ENCODE results near the gene UIMC1.

The UIMC1 gene

DNA sequence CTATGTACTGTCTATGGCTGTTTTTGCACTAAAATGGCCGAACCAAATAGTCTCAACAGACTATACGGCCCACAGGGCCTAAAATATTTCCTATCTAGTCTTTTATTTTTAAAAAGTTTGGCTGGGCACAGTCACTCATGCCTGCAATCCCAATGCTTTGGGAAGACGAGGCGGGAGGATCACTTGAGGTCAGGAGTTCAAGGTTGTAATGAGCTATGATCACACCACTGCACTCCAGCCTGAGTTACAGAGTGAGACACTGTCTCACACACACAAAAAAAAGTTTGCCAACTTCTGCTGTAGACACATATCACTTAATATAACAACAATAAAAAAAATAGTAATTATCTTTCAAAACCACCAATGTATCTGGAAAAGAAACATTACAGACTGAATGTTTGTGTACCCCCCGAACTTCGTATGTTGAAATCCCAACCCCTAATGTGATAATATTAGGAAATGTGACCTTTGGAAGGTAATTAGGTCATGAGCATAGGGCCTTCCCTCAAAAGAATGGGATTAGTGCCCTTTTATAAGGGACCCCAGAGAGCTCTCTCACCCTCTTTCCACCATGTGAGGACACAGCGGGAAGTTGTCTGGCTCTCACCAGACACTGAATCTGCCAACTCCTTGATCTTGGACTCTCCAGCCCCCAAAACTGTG lies 53.9 kb downstream of the UIMC1 start:
- DNase-seq (ENCODE audit: low spot score) = no peak

DNA sequence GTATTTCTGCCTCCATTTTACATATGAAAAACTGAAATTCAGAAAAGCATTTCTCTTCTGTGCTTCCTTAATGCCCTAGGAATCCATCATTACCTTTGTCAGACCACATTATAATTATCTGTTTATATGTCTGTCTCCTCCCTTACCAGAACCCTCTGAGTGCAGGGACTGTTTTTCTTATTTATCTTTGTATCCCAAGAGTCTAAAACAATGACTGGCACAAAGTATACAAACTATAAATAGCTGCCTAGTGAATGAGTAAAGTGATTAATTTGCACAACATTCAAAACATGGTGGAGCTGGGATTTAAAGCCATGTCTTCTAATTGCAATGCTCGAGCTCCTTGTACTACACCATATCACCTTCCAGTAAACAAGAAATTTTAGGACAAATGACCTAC lies 58.1 kb downstream of the UIMC1 start:
- no peak for DNase-seq (ENCODE audit: low spot score)

DNA sequence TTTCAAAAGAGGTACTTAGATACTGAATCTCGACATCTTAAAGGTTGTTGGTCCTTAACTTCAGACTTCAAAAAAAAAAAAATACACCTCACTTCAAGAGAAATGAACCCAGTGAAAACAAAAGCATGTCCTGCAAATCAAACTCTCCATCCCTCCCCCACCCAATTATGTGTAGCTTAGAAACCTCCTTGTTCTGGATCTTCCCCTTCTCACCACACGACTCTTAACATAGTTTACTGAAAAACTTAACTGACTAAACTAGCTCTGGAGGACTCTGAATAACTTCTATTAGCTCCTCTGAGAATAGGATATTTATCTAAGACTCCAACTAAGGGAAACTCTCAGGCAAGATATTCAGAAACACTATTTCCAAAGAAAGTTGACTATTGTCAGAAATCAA lies 58.7 kb downstream of the UIMC1 start:
- DNase-seq (ENCODE audit: low spot score) = no peak

DNA sequence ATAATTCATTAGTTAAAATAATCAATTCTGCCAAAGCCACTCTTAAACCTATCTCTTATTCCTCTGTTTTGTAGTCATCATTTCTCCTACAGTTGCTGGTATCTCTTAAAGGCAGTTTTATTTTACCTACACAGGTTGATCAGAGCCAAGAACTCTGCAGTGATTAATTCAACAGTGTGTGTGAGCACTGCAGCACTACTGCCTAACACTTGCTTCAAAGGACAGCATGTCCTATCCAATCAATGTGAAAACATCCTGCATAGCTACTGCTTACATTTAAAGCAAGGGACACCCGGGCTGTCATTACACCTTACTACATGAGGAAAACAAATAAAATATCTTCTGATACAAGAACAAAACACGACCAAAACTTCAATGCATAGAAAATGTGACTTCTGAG lies 62.3 kb downstream of the UIMC1 start:
- DNase-seq (ENCODE audit: low spot score) = no peak

DNA sequence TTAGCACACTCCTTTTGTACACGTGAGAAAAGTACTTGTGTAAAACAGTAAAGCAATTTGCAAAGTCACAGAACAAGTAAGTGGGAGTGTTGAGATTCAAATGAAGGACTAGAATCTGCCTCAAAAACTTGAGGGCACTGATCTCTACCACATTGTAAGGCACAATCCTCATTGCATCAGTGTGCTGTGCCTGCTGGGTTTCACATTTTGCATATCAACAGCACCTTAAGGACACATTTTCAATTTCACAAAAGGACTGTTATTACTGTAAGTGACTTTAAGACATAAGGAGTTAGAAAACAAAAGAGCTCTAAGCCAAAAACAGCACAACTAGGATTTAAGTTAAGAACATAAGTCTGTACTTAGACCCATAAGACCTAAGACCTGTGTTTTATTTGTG lies 62.8 kb downstream of the UIMC1 start:
- peak; percentile 9 for DNase-seq (ENCODE audit: low spot score)

DNA sequence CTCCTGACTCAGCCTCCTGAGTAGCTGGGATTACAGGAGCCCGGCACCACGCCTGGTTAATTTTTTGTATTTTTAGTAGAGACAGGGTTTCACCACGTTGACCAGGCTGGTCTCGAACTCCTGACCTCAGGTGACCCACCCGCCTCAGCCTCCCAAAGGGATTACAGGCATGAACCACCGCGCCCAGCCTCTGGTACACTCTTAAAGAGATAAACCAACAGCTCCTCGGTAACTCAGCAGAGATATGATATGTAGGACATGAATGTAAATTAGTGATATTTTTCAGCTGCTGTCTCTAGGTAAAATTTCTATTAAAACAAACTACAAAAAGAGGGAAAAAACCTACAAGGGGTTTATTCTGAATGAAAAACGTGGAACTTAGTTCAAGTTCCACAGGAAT lies 64.6 kb downstream of the UIMC1 start:
- no peak for DNase-seq (ENCODE audit: low spot score)

DNA sequence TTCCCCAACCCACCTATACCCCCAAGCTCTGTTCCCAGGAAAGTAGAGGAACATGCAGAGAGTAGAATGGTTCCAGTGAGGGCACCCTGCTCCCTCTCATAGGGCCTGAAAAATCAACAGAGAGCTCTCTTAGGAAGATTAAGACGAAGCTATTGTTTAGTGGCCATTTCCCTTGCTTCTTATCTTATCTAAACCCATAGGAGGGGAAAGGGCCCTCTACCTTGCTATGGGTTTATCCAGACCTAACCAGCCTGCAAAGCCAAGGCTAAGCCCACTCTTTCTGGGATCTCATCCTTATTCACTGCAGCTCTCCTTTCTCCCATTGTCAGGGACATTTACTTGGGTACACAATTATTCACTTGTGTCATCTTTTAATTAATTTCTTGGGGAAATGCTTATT lies 68.1 kb downstream of the UIMC1 start:
- no peak for DNase-seq (ENCODE audit: low spot score)

DNA sequence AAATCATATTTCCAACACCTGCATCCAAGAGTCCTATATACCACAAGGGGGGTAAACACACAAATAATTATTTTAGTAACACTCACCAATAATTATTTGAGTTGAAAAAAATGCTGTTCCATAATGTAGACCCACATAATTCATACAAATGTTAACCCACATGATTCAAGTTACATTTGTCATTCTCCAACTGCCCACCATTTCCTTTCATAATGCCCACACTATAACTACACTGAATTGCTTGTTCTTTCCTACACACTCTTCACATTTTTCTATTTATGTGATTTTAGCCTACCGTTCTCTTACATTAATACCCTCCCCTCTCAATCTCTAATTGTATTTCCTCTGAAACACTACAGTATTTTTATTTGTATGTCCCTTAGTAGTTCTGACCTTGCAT lies 71.6 kb downstream of the UIMC1 start:
- DNase-seq (ENCODE audit: low spot score) = no peak

DNA sequence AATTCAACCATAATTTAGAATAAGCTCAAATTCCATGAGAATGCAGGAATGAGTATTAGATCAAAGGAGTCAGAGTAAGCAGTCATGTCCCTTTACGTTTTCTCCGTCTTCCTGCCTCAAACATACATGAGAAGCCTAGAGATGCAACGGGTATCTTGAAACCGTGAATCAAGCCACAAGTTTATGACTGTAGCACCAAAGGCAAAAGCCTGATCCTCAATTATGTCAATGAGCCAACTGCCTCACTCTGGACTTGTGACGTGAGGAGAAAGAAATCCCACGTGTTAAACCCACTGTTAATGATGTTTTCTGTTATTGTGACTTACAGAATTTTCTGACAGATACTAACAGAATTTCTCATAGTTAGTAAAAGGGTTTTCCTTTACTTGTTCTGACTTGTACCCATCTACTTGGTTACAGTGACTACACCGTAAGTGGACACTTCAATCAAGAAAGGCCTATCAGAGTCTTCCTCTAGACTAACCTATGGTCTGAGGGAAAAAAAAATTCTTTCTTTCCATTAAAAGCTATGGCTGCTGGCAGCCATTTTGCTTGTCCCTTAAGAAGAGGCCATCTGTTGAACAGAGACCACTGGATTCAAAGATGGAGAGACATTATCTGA lies 72.2 kb downstream of the UIMC1 start:
- DNase-seq (ENCODE audit: low spot score) = no peak

DNA sequence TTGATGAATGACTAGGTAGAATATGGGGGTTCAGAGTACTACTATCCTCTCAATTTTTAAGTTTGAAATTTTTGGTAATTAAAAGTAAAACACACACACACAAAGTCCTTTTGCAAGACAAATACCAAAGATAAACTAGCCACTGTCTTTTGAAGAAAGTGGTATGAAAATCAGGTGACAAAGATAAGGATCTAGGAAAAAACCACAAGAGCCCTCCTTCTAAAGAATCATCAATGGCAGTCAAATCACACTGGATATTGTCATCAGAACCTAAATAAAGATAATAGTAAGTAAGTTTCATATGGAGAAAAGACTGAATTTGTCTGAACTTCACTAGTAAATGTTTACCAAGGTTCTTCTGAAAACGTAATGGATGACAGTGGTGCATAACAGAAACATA lies 76.9 kb downstream of the UIMC1 start:
- no peak for DNase-seq (ENCODE audit: low spot score)

DNA sequence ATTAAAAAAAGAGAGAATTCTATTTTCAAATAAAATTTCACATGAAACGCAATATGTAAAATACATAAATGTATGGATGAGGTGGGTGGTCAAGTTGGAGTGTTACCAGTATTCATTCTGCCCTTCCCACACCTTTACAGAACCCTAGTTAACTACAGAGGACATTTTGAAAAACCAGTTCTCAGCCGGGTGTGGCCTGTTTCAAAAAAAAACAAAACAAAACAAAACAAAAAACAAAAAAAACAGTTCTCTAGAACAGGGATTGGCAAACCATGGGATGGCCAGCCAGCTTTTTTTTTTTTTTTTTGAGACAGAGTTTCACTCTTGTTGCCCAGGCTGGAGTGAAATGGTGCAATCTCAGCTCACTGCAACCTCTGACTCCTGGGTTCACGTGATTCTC lies 79.0 kb downstream of the UIMC1 start:
- no peak for DNase-seq (ENCODE audit: low spot score)

DNA sequence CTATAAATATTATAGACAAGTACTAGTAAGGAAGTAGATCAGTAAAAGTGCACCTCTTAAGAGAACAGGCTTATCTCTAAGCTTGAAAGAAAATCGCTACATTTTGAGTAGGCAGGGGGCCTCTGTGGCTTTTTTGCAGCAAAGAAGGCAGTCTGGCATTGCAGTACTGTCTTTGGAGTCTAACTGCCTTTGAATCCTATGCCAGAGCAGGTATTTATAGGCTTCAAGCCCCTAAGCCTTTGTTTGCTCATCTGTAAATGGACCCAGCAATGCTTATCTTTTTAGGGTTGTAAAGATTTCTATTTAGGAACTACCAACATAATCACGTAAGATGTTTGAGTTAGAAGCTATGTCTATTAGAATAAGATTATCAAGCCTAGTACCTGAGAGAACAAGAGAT lies 83.8 kb downstream of the UIMC1 start:
- DNase-seq (ENCODE audit: low spot score) = no peak

DNA sequence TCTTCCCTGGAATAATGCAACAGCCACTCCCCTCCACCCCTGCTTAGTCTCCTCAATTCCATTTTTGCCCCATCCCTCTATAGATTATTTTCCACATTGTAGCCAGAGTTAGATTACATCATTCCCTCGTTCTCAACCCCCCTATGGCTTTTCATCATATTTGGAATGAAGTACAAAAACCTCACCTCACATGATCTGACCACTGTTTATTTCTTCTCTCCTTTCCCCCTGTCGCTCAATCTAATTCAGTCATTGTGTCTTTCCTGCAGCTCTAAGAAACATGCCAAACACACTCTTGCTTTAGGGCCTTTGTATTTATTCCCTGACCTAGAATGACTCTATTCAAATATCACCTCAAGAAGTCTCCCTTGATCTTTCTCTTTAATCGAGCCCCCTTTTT lies 84.9 kb downstream of the UIMC1 start:
- no peak for DNase-seq (ENCODE audit: low spot score)

DNA sequence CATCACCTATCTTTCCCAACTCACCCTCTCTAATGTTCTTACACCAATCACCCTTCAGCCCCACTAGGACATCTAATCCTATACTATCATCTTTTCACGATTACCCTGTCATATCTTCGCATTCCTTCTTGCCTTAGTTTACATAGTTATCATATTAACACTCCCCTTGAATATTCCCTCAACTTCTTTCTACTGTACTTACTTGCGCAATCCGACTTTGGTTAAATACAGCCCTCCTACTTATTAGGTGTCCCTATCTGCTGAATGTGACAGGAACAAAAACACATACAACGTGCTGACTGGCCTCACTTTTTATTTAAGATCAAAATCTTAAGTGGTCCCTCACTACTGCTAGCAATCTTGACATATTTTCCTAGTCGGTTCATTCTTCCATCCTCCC lies 88.0 kb downstream of the UIMC1 start:
- no peak for DNase-seq (ENCODE audit: low spot score)

DNA sequence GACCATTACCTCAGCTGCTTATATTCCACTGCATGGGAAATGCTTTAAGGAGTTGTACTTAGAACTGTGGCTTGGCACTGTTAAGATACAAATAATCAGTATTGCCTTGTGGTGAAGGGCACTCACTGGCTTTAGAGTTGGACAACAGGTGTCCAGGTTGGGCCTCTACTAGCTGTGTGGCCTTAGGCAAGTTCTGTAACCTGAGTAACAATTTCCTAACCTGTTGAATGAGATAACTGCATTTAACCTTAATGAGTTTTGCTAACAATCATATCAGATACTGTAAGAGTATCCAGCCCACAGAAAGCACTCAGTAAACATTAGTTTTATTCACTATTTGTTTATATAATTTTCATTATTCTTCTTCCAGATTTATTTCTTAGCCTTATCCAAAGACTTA lies 90.2 kb downstream of the UIMC1 start:
- DNase-seq (ENCODE audit: low spot score) = no peak

DNA sequence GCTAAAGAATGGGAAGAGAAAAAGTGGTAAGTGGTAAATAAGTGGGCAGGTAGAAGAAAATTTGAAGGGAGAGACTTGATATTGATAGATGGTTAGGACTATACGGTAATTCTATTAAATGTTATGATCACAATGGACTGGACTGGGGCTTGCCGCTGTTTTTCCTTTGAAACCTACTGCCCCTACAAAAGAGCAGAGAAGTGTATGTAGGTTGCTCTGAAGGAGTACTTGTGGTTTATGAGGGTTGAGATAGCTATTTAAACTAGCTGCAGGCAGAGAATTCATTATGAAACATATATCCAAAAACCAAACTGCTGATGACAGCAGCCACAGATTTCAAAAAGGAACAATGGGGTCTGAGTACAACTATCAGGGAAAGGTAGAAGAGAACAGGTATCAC lies 90.7 kb downstream of the UIMC1 start:
- DNase-seq (ENCODE audit: low spot score) = no peak

DNA sequence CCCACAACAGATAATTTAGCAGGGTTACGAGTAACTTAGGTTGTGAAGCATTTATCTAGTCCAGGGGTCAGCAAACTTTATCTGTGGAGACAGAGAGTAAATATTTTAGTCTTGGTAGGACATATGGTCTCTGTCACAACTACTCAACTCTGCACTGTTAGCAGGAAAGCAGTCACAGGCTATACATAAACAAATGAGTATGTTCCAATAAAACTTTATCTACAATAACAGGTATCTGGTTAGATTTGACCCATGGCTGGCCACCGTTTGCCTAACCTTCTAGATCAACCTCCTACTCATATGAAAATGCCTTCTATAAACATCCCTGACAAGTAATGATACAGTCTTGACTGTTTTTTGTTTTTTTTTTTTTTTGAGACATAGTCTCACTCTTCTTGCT lies 94.5 kb downstream of the UIMC1 start:
- DNase-seq (ENCODE audit: low spot score) = no peak

DNA sequence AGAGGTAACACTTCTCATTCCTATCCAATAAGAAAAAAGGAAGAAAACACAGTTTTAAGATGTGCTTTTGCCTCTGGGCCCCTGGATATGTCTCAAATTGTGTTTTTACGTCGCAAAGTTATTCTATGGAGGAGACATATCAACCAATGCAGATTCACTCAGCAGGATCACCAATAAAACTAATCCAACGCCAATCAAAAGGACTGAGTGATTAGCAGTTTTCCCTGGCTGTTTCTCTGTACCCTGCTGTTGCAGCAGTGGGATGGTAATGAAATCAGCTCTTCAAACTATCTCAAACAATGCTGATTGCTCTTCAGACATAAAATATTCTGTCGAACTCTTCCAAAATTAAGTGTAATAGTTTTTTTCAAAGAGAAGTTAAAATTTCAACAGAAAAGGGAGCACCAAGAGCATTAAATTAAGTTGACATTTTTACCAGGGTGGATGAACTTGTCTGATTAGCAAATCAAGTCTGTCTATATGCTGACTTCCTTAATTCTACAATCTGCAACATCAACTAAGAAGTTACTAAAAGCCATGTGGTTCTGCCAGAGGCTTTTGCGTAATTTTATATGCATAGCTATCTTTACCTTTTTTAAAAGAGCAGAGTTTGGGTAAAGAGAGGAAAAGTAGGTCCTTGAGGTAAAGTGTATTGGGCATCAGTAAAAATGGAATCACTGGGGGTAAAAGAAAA lies 97.8 kb downstream of the UIMC1 start:
- no peak for DNase-seq (ENCODE audit: low spot score)

DNA sequence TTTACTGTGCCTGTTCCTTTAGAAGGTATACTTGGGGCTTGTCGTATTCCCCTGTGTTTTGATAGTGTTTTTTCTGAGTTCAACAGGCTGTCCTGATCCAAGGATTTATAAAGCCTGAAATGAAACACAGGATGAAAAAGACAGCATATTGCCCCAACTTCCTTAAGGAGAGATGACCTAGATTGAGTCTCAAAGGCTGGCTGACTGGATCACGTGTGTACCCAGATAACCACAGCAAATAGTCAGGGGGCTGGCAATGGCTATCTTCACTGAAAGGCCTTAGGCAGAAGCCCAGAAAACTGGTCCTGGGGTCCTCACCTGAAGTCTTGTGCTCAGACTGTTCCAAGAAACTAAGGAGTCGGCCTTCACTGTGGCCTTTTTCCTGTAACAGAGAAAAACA lies 99.8 kb downstream of the UIMC1 start:
- no peak for DNase-seq (ENCODE audit: low spot score)

DNA sequence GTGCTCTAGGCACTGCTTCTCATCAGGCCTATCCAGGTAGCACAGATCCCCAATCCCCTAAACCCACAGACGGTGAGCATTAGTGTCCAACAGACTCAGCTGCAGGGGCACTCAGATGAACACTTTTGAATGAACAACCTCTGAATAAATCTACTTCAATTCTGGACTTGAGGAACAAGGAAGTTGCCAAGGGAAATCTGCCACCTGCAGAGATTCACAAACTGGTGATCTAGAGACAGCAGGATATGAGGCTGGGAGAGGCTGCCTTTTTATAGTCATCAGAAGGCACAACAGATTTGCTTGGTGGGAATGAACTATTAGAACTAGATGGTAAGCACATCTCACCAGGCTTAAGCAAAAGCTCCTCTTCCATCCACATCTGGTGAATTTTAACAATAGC lies 100.5 kb downstream of the UIMC1 start:
- no peak for DNase-seq (ENCODE audit: low spot score)

DNA sequence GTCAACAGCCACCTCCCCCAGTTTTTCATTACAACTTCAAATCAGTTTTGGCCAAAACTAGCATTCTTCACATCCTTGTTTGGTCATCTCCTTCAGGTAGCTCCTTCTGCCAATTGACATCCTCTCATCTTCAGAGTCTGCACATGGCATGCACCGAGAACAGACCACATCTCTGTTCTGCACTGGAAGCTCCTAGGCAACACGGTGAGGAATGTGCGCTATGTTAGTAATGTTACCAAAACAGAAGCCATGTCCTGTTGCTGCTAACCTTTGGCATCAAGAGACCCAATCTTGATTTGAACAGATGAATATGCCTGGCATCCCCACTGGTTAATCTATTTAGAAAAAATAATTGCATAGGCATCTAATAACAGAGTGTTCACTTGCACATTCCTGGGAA lies 102.3 kb downstream of the UIMC1 start:
- DNase-seq (ENCODE audit: low spot score) = no peak

DNA sequence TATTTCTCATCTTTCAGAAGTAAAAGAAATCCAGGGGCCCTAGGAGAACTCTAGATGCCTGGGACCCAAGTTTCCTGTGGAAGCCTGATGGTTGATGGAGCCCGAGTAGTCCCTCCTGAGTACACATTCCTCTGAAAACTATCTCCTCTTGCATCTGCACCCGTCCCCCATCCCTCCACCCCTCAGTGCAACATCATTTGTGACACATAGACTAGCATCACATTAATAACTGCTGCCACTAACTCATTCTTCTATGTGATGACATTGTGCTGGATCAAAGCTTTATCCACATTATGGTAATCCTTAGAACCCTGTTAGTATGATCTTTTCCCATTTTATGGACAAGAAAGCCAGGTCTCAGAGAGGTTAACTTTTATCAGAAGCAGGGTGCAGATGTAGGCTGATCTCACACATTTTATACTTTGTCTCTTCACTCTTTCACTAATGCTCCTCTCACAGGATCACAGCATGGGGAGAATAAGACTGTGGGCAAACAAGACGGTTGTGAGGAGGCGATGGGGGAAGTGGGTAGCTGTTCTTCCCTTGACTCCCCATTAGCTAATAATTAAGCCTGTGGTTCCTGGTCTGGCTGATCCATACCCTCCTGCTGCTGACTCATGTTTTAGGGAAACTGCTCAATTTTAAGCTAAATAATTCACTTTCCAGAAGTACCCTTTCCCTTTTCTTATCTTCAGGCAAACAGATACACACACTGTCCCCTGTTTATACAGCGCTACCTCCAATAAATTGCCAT lies 103.5 kb downstream of the UIMC1 start:
- no peak for DNase-seq (ENCODE audit: low spot score)

Measured in activated CD4-positive, alpha-beta T cell treated with anti-CD3 and anti-CD28 coated beads, Interleukin-2, Interleukin-4, amounts not matched to agents 100 ng/mL and 50 ng/mL, durations not matched to agents 16 hours and 8 hours (primary cell).